ENCODE data around the gene PHF19. TPM values are rescaled to one million over a fixed set of nuclear protein-coding genes. Genes with fewer than 3 reads are reported as not detected.

PHF19 gene
- total and polyA plus RNA-seq, 2 donors (not counting 3 experiments of a cell fraction or from before 2014, with no cell fraction given): 102 to 153 TPM

DNA sequence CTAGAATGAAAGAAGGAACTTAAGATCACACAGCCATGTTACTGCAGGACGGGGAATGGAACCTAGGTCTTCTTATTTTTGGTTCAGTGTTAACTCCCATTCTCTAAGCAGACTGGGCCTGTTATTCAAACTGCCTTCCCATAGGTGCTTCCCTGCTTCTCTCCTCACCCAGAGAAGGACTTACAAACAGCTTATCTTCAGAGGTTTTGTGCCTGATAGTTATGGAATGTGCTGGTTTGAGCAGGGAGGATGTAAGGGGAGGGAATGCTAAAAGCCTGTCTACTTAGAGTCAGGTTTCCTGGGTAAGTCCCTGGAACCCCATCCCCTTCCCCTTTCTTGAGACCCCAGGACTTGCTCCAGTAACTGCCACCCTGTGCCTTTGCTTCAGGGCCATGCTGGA lies 30.1 kb downstream of the PHF19 start:
- Histone ChIP-seq H3K9ac (replicated peaks; ENCODE audit: extremely low read depth, insufficient read depth, low read length) (no peak overlapping the region), H3K27me3 (ENCODE audit: control insufficient read depth in 2 of 2, insufficient read depth in 2 of 2, low read length in 2 of 2) (no peaks in the 10 kb centered on the region), H3K4me2 (ENCODE audit: insufficient read depth, low read length) (no peak overlapping the region), H3K36me3 (ENCODE audit: control insufficient read depth in 2 of 2, extremely low read depth in 1 of 2, insufficient read depth in 2 of 2, low read length in 2 of 2) (no peaks in the 10 kb centered on the region), H3K4me1 (ENCODE audit: control insufficient read depth, extremely low read depth, insufficient read depth, low read length) (peaks cover 26% of the 10 kb centered on the region), H3K4me3 (replicated peaks in 1 of 3; ENCODE audit: insufficient read depth in 1 of 3, low read depth in 1 of 3, low read length in 3 of 3) (no peak overlapping the region), H3K9me1 (replicated peaks; ENCODE audit: control insufficient read depth, extremely low read depth, insufficient read depth, low read length) (no peaks in the 10 kb centered on the region), H3K9me3 (replicated peaks; ENCODE audit: control insufficient read depth, insufficient read depth, low read length) (no peaks in the 10 kb centered on the region), H3K27ac (ENCODE audit: insufficient read depth, low read depth, low read length) (no peak overlapping the region), H4K20me1 (replicated peaks; ENCODE audit: control insufficient read depth, extremely low read depth, insufficient read depth, low read length) (no peaks in the 10 kb centered on the region), H2AFZ (ENCODE audit: low read depth, low read length) (no peak overlapping the region), H3K79me2 (ENCODE audit: control insufficient read depth, insufficient read depth, low read length) (peaks cover 10% of the 10 kb centered on the region)
- no TSS peak for BruUV-seq (replicated peaks)
- FAIRE-seq (no peak), DNase-seq (ENCODE audit: low read depth, low spot score) (peak; percentile 39)
- intact Hi-C loops (cut with micrococcal nuclease) (no loop called here), dilution Hi-C loops (cut with MboI; ENCODE audit: extremely low pct_ligation_motif_present, low sequenced_read_pairs) (no loop called here)
- no peak for TF ChIP-seq EZH2 (IDR thresholded peaks at IDR 0.05; ENCODE audit: borderline replicate concordance, low read depth, low read length, severe bottlenecking)
- TF ChIP-seq FOS (IDR thresholded peaks at IDR 0.05; ENCODE audit: borderline replicate concordance, insufficient read depth, low read length): no peak
- TF ChIP-seq GATA2 (IDR thresholded peaks at IDR 0.05; ENCODE audit: insufficient read depth, insufficient read length, low read depth, low read length): no peak
- no peak for TF ChIP-seq MYC (IDR thresholded peaks at IDR 0.05; ENCODE audit: low read depth, low read length)
- TF ChIP-seq, protein P1, sequence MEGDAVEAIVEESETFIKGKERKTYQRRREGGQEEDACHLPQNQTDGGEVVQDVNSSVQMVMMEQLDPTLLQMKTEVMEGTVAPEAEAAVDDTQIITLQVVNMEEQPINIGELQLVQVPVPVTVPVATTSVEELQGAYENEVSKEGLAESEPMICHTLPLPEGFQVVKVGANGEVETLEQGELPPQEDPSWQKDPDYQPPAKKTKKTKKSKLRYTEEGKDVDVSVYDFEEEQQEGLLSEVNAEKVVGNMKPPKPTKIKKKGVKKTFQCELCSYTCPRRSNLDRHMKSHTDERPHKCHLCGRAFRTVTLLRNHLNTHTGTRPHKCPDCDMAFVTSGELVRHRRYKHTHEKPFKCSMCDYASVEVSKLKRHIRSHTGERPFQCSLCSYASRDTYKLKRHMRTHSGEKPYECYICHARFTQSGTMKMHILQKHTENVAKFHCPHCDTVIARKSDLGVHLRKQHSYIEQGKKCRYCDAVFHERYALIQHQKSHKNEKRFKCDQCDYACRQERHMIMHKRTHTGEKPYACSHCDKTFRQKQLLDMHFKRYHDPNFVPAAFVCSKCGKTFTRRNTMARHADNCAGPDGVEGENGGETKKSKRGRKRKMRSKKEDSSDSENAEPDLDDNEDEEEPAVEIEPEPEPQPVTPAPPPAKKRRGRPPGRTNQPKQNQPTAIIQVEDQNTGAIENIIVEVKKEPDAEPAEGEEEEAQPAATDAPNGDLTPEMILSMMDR (IDR thresholded peaks at IDR 0.05; ENCODE audit: extremely low read depth in 1 of 2, insufficient read depth in 1 of 2, low read depth in 1 of 2, low read length in 2 of 2): no peak
- no peak for TF ChIP-seq JUN (IDR thresholded peaks at IDR 0.05; ENCODE audit: borderline replicate concordance, insufficient read depth, insufficient read length, low read depth)
- no peak for TF ChIP-seq POLR2A (IDR thresholded peaks at IDR 0.05; ENCODE audit: low read depth, low read length)
- TF ChIP-seq, protein P2, sequence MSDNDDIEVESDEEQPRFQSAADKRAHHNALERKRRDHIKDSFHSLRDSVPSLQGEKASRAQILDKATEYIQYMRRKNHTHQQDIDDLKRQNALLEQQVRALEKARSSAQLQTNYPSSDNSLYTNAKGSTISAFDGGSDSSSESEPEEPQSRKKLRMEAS (IDR thresholded peaks at IDR 0.05; ENCODE audit: insufficient read depth, insufficient read length): no peak
- TF ChIP-seq POLR2AphosphoS5 (IDR thresholded peaks at IDR 0.05; ENCODE audit: insufficient read depth, low read depth, low read length): no peak
- ChIA-PET POLR2A (interaction anchor here (0.7 kb wide), 1 partner anchor 9 kb away, joined by 3 read pairs; no protein-coding TSS in a partner anchor), CTCF (interaction anchor here (1.0 to 3.8 kb wide), 4 partner anchors 11 to 83 kb away, joined by 3 to 22 read pairs (median 4); partner anchors contain the start of gene PHF19)
